Colon (tissue), 2 donors: ENCODE results near the gene SPON1.
"Not testable (repeated sequence)": the region's sequence is repeated elsewhere in the genome, so short reads cannot be mapped to it uniquely, and the experiment has no call there.

Experiments used
- FAIRE-seq: peaks from 2 replicates; lab custom pipeline; 2012; peaks lifted over from hg19 to GRCh38; lab: Jason Lieb, UNC
- donor health status: control.
- donor health status: control.

The SPON1 gene

DNA sequence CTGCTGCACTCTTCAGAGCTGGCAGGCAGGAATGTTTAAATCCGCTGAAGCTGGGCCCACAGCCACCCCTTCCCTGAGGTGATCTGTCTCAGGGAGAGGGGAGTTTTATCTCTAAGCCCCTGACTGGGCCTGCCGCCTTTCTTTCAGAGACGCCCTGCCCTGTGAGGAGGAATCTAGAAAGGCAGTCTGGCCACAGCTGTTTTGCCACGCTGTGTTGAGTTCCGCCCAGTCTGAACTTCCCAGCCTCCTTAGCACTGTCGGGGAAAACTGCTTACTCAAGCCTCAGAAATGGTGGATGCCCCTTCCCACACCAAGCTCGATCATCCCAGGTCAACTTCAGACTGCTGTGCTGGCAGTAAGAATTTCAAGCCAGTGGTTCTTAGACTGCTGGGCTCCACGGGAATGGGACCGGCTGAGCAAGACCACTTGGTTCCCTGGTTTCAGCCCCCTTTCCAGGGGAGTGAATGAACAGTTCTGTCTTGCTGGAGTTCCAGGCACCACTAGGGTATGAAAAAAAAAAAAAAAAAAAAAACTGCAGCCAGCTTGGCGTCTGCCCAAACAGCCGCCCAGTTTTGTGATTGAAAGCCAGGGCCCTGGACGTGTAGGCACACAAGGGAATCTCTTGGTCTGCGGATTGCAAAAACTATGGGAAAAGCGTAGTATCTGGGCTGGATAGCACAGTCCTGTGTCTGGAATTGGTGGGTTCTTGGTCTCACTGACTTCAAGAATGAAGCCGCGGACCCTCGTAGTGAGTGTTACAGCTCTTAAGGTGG, 127.4 kb downstream of the SPON1 start:
- no peak for FAIRE-seq

DNA sequence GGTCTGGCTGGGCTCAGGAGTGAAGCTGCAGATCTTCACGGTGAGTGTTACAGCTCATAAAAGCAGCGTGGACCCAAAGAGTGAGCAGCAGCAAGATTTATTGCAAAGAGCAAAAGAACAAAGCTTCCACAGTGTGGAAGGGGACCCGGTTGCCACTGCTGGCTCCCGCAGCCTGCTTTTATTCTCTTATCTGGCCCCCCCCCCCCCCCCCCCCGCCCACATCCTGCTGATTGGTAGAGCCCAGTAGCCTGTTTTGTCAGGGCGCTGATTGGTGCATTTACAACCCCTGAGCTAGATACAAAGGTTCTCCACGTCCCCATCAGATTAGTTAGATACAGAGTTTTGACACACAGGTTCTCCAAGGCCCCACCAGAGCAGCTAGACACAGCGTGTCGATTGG, 128.1 kb downstream of the SPON1 start:
- not testable (repeated sequence) for FAIRE-seq

DNA sequence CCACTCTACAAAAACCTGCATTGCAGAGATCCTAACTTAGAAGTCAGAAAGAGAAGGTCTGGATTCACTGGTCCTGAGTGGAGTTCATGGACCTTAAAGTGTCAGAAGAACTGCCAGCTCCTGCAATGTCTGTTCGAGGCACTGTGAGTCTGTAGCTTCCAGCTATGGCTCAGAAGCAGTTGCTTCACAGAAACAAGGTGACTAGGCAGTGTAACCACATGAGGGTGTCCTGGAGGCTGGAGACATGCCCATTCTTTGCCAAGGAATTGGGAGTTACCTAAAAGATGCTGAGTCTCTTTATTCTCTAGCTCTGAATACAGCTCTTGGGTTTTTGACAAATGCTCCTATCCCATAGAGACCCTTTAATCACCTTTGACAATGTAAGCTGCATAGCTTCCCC, 130.5 kb downstream of the SPON1 start:
- no peak for FAIRE-seq

DNA sequence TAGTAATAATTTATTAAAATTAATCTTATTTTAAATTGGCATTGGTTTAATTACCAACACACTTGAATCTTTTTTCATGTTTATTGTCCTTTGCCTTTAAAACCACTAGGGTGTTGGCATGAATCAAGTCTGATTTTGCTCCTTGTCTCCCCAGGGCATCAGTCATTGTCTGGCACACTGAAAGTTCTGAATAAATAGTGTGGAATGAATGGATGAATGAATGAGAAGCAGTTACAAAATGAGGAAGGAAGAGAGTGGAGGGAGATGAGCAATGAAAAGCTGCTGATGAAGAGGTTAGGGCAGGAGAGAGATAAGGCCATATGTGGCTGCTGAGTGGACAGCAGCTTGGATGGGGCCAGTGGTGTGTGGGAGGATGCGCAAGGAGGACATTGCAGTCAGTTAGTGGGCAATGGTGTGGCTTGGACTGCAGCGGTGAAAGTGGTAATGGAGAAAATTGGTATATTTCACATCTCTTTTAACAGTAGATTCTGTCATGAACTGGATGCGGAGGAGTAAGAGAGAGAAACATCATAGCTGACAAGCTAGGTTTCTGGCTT, 132.0 kb downstream of the SPON1 start:
- FAIRE-seq: no peak

DNA sequence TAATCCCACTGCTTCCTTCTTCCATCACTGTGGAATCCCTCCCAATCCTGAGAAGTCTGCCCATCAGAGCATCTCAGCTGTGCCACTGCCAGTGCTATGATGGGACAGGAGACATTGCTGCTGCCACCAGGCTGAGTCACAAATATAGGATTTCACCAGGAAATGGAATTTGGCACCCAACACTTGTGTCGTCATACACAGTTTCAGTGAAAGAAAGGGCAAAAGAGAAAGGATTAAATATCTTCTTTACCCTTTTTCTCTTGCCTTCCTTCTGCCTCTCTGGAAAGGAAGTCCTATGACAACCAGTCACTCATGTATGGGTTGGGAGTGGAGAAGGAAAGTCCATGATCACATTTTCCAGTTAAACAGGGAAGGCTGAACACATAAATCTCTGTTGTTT, 133.4 kb downstream of the SPON1 start:
- FAIRE-seq: no peak

DNA sequence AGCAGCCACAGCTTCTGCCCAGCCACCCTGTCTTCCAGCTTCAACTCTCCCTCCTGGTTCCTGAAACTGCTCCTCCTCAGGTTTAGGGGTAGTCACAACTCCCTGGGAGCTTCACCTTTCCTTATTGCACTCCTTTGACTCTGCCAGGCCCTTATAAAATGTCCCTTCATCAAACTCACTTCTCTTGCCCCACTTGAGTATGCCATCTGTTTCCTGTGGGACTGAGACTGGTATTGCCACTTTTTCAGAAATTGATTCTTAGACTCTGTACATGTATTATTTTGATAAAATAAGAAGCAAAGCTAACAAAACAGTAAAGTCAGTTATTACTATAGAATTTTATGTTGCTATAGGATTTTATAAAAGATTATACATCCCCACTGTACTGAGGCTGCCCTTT, 134.1 kb downstream of the SPON1 start:
- FAIRE-seq: no peak

DNA sequence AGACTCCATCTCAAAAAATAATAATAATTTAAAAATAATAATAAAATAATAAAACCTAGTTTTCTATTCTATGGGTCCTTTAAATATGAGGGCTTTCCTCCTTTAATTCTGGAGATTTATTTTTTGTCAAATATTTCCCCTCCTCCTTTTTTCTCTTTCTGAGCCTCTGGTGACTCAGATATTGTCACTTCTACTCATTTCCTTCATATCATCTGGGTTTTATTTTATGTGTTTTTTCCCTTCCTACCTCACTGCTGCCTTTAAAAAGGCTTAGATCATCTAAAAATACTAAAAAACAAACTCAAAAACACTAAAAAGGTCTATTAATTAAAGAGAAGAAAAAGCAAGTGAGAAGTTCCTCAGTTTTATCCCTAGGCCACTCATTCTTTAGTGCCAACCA, 138.9 kb downstream of the SPON1 start:
- FAIRE-seq: no peak

DNA sequence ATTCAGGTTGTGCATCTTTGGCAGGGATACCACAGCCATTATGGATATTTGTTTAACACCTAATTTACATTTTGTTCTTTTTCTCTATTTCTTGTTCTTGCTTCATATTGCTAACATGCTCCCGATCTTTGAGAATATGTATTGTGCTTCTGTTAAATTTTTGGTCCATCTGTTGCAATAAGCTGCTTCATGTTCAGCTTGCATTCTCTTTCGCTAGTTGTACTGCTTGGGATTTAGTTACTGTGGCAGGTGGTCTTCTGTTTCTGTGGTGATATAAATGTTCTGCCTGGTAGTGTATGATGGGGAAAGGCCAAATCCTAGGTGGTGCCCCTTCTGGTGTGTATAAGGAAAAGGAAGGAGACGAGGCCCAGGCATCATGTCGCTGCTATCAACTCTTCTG, 140.2 kb downstream of the SPON1 start:
- FAIRE-seq: no peak

DNA sequence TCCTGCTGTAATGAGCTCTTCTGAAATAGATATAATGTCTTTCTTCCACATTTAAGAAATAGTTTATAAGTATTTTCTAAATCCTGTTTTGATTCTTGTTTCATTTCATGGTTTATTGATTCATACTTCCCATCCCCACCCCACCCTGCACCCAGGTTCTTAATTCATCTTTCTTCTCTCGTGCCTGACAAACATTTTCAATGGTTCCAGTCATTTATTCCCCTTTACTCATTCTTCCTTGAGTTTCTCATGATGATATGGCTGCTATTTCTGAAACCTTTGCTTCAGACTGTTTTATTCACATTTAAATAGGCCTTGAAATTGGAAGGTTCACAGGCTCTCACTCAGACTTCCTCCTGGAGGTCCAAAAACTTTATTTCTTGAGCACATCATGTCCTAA, 142.9 kb downstream of the SPON1 start:
- no peak for FAIRE-seq

DNA sequence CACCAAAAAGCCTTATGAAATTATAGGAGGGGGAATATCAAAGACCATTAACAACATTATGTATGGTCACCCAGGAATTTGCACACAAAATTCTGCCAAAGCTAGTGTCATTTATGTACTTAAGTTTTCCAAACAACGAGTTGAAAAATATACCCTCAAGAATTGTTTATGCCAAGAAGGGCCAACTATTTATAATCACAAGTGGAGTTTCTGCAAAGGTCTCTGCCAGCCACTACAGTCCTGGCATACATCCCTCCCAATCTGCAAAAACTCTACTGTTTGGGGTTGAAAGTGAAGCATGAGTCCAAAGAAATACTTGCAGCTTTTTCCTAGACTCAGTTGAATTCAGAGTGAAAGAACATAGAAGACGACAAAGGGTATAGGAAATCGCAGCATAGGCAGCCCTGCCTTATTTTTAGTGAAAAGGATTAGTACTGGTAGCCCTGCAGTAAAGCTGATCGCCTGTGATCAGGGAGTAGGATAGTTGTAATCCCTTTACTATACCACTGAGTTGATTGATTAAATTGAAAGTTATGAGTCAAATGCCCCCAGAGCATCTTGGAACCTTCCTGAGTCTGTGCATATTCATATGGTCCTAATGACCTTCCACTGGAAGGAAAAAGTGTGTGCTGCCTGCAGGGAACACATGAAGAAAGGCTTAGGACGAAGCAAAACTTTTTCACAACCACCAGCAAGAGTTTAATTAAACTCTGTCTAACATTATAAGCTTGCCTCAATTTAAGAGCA, 144.0 kb downstream of the SPON1 start:
- FAIRE-seq: no peak

DNA sequence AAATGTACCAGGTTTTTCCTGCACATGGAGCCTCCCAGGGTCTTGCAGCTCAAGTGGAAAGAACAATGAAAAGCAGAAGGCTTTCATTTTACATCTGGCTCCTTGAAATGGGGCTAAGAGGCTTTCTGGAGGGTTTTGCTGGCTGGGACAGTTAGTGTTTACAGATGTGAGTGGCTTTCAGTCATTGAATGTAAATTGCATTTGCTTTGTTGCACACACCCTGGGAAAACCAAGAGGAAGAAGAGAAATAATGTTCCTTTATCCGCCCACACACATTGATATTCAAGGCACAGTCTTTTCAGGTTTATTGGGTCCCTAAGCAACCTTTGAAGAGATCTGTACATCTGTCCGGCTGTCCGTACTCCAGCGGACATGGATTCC, 144.5 kb downstream of the SPON1 start:
- no peak for FAIRE-seq

DNA sequence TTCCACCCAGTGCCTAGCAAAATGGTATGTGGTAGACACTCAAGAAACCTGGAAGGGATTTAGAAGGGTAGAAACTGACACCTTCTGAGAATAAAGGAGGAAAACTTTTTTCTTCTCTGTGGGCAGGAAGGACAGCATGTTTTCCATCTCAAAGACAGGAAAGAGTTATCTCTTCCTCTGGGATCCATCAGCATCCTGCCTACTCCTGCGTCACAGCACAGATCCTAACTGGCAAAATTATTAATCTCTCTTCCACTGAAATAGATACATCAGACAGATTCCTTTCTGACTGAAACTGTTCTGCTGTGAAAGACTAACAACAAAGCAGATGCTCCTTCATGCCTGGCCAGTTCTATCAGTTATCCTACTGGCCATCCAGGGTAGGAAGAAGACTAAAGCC, 147.2 kb downstream of the SPON1 start:
- FAIRE-seq: no peak

DNA sequence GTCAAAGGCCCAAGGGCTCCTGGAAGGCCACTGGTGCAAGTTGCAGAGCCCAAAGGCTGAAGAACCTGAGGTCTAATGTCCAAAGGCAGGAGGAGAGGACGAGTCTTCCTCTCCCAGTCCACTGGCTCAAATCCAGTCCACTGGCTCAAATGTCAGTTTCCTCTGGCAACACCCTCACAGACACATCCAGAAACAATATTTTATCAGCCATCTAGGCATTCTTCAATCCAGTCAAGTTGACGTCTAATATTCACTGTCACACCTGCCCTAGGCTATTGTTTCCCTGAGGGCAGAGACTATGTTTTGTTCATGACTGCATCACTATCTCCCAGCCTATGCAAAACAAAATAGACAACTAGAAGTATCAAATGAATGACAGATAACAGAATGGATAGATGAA, 148.1 kb downstream of the SPON1 start:
- no peak for FAIRE-seq

DNA sequence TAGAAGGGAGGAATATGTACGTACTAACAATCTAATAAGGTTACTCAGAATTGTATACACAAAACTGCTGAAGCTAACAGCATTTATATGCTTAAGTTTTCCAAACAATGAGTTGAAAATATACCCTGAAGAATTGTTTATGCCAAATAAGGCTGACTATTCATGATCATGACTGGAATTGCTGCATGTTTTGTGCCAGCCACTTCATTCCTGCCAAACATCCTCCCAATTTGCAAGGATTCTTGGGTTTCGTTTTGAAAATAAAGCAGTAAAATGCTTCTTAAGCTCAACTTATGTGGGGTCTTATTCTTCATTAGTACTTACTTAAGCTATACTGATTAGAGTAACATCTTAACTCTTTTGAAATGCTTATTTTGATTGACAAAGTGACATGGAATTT, 149.0 kb downstream of the SPON1 start:
- FAIRE-seq: no peak

DNA sequence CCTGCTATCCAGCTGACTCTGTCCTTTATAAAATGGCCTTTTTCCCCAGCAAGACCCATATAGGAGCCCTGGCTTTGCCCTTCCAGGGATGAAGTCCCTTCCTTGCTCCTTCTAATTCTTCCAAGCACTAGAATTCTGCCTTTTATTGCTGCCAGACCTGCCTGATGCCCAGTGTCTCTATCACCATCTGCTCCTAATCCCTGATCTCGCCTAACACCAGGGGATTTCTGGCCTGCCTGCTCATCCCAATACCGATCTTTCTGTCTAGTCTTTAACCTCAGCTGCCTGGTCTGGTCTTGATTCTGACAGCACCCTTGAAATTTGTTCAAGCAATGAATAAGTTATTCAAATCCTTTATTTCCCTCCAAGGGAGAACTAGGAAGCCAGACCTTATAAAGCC, 150.2 kb downstream of the SPON1 start:
- no peak for FAIRE-seq

DNA sequence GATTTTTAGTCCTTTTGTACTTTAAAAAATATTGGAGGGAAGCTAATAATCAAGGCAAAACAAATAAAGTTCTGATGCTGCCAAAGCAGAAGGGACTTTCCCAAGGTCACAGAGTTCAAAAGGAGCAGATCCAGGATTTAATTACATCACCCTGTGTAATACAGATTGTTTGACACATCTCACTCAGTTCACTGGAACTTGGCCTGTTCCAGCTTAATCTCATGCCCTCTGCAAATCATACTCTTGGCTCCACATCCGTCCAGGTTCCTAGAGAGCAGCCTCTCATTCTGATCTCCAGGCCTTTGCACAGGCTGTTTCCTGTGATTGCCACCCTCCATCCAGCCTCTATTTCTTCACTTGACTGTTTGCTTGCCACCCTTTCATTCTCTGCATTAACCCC, 151.7 kb downstream of the SPON1 start:
- FAIRE-seq: no peak

DNA sequence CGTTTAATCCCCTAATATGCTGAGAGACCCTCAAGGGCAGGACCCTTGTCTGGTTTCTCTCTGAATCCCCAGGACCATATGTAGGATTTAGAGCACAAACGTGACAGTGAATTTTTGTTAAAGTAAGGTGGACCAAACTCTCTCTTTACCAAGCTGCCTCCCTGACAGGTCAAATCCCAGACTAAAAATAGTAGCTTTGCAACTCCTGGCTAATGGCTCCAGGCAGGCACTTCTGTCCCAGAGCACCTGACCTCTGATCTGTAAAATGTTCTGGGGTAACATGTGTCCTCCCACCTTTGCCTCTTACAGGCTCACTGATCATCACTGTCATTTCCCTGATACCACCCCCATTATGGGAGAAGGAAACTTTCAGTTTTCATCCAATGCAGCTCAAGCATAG, 152.3 kb downstream of the SPON1 start:
- no peak for FAIRE-seq

DNA sequence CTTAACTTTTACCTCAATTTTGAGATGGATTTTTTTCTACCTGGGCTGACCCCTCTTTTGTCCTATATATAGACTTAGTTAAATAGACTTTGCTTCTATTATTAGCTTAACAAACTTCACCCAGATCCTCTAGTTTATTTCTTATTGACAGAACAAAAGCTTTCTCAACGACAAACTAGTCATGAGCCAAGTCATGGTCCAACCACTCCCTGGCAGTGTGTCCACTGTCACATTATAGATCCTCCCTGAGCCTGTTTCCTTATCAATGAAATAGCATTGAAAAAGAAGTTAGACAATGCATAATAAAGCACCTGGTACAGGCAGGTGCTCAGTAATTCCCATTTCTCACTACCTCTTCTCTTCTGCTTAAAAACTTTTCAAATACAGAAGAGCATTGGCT, 155.1 kb downstream of the SPON1 start:
- FAIRE-seq: no peak

DNA sequence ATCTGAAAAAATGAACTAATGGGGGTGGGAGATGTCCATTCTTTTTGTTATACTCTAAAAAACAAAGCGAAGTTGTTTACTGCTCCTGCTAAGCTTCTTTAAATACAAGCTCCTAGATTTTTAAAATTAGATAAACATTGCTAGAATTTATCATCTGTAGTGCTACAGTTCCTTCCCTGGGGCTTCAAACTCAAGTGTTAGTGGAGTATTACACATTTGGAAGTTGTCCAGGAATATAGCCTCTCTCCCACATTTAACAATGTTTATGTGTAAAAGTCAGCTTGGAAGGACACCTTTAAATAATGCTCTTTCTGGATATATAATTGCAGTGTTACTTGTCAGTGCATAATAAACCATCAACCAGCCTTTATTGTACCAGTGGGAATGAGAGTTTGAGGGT, 155.5 kb downstream of the SPON1 start:
- FAIRE-seq: no peak

DNA sequence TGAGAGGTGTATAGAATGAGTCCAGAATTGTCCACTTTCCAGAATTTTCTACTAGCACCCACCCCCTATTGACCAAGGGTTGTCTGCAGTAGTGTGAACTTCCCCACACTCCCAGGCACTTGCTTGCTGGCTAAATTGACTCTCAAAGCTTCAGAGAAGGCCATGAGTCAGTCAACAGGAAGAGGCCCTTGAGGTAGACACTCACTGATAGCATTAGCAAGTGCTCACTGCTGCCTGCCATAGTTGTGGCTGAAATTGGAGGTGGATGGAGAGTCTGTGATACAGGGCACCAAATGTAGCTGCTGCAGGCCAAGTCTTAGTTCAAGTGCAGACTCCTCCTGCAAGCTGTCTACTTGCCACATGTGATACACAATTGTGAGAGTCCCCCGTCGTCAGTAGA, 156.8 kb downstream of the SPON1 start:
- no peak for FAIRE-seq

DNA sequence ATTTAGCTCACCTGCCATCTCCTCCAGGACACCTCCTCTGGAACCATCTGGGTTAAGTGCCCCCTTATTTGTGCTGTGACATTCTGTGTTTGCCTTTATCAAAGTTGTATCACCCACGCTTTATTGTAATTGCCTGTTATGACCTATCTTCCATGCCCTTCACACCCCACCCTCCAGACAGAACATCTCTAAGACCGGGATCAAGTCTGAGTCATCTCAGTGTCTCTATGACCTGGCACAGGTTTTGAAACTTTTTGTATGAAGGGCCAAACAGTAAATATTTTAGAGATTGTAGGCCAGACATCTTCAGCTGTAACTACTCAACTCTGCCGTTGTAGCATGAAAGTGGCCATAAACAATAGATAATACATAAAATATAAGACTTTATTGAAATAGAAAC, 161.8 kb downstream of the SPON1 start:
- no peak for FAIRE-seq

DNA sequence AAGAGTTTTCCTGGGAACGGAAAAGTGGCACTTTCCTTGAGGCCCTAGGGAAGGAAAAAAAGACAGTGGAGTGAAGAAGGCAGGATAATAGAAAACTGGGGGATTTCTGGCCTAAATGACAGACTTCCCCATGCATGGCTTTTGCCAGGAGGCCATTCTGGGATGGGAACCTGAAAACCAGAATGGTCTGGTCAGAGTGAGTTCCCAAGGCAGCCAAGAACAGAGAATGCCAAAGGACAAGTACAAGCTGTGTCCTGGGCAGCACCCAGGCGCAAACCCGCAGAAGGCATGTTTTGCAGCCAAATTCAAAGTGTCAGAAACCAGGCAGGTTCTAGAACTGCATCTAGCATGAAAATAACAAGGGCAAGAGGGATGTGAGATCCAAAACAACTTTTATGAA, 162.4 kb downstream of the SPON1 start:
- no peak for FAIRE-seq

DNA sequence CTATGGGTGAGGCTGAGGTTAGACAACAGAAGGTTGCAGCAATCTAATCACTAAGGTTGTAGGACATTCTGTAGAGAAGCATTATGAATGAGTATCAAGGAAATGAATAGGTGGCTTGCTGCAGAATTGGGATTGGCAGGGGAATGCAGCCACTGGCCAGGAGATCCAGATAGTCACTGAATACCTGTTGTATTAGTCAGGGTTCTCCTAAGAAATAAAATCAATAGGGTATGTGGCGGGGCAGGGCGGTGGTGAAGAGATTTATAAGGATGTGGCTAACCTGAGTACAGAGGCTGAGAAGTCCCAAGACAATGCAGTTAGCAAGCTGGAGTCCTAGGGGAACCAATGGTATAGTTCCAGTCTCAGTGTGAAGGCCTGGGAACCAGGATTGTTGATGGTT, 163.0 kb downstream of the SPON1 start:
- no peak for FAIRE-seq

DNA sequence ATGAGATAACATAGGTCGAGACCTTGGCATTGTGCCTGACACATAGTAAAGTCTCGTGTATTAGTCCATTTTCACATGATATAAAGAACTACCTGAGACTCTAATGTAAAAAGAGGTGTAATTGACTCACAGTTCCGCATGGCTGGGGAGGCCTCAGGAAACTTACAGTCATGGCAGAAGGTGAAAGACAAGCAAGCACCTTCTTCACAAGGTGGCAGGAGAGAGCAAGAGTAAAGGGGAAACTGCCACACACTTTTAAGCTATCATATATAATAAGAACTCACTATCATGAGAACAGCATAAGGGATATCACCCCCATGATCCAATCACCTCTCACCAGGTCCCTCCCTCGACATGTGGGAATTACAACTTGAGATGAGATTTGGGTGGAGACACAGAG, 165.2 kb downstream of the SPON1 start:
- no peak for FAIRE-seq
